LNCAP (cell line): ENCODE data around the gene SAP130.

ENCODE experiments used
- TF ChIP-seq, protein P1 (sequence below): fragments of 450-650 bp; IDR thresholded peaks from 2 replicates; pipeline ENCODE4 v1.5.1; 2017; ENCODE audit warnings: mild to moderate bottlenecking

SAP130 gene

GRCh38 chr2:127929449-127929848 is 98.4 kb downstream of the SAP130 start:
- TF ChIP-seq, protein P1, sequence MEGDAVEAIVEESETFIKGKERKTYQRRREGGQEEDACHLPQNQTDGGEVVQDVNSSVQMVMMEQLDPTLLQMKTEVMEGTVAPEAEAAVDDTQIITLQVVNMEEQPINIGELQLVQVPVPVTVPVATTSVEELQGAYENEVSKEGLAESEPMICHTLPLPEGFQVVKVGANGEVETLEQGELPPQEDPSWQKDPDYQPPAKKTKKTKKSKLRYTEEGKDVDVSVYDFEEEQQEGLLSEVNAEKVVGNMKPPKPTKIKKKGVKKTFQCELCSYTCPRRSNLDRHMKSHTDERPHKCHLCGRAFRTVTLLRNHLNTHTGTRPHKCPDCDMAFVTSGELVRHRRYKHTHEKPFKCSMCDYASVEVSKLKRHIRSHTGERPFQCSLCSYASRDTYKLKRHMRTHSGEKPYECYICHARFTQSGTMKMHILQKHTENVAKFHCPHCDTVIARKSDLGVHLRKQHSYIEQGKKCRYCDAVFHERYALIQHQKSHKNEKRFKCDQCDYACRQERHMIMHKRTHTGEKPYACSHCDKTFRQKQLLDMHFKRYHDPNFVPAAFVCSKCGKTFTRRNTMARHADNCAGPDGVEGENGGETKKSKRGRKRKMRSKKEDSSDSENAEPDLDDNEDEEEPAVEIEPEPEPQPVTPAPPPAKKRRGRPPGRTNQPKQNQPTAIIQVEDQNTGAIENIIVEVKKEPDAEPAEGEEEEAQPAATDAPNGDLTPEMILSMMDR, result no peak

GRCh38 chr2:127927384-127927783 is 100.5 kb downstream of the SAP130 start:
- TF ChIP-seq, protein P1, result no peak

- TF ChIP-seq, protein P1, result no peak
Observed at GRCh38 chr2:127917916-127918315, 109.9 kb downstream of the SAP130 start.

- TF ChIP-seq, protein P1, result no peak
Observed at GRCh38 chr2:127913808-127914457, 113.9 kb downstream of the SAP130 start.

DNA sequence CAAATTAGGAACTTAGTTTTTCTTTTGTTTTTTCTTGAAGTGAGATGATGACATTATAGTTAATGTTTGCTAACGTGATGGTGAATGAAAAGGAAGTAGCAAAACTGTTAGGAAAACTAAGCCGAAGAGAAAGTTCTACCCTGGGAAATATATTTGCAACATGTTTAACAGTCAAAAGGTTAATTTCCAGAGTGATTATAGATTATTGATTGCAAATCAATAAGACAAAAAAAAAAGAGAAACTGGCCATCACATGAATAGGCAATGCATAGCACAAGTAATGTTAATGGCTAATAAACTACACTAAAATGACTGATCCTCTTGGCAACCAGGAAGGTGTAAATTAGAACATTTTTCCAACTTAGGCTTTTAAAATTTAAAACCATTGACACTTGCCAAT is 116.1 kb downstream of the SAP130 start:
- TF ChIP-seq, protein P1, result no peak

DNA sequence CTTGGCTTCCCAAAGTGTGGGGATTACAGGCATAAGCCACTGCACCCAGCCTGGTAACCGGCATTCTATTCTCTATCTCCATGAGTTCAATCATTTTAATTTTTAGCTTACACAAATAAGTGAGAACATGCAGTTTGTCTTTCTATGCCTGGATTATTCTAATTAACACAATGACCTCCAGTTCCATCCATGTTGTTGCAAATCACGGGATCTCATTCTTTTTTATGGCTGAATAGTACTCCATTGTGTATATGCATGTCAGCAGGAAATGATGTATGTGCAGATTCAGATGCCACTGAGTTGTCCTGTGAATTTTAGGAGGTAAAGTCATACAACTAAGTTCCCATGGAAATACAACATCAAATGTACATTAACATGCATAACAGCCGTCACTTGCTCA is 117.4 kb downstream of the SAP130 start:
- TF ChIP-seq, protein P1, result no peak

DNA sequence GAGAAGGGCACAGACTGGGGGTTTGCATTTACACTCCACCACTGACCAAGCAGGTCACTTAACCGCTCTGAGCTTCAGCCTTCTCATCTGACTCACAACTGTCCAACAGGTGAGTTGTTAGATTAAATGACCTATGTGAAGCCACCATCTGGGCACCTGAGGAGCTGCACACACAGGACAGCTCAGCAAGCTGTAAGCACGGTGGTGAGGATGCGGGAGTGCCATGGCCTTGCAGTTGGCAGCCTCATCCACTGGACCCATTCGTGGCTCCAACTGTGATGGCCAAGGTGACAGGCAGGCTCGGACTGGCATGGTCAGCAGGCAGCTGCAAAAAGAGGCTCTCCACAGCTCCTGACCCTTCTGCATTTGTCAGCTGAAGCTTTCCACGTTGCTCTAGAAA is 118.8 kb downstream of the SAP130 start:
- TF ChIP-seq, protein P1, result no peak
